NCI-H187 (cell line): ENCODE measurements around the gene TNFAIP3.

Source experiments
- DNase-seq, 2 experiments: peaks; one replicate each; lab custom pipeline; 2025; lab: John Stamatoyannopoulos, UW

Gene TNFAIP3

DNA sequence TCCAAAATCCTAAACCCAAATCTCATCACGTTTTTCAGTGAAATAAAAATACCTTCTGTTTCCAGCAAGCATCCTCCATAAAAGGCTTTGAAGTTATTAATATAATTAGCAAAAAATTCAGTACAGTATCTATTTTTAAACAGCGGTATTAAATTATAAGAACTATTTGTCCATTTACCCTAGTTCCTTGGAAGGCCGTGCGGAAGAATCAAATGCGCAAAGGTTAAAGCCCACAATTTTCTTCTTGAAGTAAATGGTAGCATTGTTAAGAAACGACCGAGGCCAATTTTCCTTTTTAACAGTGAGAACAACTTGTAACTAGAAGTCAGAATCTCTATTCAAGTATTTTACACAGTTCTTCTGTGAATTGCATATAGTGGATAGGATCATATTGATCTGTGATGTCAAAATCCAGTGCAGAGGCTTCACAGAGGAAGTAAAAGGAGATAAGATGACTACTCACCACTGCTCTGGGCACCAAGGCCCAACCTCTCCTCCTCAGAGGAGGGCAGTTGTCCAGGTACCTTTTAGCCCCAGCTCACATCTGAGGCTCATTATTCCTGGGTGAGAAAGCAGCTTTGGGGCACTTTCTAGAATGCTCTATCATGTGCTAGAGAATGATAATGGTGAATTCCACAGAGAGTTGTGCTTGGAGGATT lies 36.3 kb downstream of the TNFAIP3 start:
- DNase-seq, result no peak

DNA sequence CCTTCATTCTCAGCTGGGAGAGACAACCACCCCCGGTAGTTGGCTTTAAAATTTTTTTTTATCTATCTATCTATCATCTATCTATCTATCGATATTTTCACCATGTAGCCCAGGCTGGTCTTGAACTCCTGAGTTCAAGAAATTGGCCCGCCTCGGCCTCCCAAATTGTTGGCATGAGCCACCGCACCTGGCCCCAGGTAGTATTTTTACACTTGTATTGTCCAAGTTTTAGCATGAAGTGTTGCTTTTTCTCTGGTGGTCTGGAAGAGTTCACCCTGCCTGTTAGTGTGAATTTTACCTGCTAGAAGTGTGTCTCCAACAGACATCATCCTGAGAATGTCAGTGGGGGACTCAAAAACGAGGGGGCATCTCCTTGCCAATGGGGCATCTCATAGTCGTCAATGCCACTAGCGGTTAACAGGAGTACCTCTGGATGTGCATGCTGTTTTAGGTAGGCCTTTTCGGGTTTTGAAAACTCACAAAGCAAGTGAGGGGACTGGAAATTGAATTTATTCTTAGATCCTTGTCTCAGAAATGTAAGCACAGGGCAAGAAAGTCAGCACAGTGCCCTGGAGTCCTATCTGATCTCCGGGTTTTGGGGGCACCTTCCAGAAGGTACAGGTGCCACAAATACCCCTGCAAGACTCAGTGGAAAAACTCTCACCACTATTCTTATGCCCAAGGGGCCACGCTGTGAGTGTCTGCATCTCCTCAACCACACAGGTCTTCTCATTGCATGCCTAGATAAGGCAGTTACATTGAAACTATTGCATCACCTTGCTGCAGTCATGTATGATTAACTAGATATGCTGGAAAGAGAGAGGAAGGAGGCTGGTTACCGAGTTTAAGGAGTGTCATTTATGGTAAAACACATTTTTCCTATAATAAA lies 37.1 kb downstream of the TNFAIP3 start:
- DNase-seq, result no peak

DNA sequence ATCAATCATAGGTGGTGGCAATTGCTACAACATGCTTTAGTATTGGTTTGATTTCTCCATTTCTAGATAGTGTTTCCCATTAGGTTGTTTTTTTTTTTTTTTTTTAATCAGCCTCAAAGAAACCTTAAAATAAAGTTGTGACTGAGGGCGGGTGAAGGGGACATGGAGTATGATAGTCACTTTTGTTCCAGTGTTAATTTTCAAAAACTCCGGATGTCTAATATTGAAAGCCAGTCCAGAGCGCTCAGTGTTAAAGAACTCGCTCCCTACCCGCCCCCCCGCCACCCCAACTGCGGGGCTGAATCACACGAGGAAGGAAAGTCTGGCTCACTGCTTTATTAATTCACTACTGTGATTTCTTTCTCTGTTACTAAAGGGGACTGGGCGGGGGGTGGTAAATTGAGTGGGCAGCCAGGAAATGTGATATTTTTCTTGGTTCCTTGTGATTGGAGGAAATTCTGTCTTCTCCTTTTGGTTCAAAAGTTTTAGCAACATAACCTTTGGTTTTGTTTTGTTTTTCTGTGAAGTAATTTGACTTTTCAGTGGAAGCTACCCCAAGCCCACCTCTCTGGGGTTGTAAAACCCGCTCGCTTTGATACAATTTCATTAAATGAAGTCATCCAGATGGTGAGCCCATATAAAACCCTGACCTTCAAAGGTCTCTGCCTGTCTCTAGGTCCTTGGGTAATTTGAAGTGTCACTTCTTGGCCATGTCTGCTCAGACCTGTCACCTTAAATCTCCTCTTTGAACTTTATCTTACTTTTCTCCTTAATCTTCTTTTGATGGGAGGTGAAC lies 38.0 kb downstream of the TNFAIP3 start:
- no peak for DNase-seq

DNA sequence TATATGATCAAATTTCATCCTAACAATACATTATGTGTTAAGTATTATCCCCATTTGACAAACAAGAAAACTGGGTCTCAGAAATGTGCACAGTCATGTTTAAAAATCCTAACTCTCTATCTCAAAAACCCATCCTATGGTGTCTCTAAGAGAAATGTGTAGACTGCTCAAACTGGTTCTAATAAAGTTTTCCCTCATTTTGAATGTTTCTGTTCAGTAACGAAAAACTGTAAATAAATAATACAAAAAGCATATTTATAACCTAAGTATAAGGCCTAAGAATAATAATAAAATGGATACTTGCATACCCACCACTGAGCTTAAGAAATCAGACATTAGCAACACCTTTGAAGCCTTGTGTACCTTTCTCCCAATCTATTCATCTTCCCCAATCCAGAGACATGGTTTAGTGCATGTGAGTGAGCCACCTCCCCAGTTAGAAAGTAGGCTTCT lies 39.0 kb downstream of the TNFAIP3 start:
- no peak for DNase-seq

DNA sequence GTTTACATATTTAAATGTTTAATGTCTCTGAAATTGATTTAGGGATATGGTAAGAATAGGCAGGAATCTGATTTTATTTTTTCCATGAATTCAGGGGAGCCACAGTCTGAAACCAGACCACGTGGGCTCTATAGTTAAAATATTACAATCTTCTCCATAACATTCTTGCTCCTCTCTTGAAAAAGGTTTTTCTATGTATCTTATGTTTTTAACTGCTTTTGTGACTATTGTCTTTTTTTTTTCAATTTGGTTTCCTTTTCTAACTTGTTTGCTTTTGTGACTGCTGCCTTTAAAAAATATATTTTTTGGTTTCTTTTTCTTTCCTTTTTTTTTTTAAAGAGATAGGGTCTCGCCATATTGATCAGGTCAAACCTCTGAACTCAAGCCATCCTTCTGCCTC lies 40.1 kb downstream of the TNFAIP3 start:
- no peak for DNase-seq

DNA sequence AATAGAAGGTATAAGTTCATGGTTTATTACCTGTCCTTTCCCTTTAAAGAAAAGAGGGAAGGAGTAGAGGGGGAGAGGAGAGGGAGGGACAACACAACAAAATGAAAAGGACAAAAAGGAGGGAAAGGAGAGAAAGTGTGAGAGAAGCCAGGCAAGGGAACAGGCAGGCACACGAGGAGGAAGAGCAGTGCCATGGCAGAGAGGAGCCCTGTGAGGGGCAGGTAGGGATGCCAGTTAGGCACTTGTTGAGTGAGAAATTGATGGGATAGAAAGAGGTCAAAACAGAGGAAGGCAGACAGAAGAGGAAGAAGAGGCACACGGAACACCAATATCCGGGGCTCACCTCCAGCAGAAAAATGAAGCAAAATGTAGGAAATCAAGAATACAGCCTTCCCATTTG lies 42.5 kb downstream of the TNFAIP3 start:
- no peak for DNase-seq

DNA sequence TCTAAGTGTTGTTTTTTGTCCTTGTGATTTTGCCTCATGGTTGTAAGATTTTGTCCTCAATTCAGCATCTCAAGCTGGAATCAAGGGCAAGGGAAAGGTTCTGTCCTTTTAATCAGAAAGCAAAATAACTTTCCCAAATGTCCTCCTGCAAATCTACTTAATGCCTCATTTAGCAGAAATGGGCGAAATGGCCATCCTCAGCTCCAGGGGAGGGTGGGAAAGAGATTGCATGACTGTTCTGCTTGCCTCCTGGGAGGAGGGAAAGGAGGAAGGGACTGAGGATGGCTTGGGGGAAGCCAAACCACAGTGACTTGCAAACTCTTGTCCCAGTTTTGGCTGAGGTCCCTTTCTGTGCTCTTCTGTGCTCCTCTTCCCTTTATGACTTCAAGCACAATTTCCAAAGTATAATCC lies 43.4 kb downstream of the TNFAIP3 start:
- DNase-seq, result no peak

DNA sequence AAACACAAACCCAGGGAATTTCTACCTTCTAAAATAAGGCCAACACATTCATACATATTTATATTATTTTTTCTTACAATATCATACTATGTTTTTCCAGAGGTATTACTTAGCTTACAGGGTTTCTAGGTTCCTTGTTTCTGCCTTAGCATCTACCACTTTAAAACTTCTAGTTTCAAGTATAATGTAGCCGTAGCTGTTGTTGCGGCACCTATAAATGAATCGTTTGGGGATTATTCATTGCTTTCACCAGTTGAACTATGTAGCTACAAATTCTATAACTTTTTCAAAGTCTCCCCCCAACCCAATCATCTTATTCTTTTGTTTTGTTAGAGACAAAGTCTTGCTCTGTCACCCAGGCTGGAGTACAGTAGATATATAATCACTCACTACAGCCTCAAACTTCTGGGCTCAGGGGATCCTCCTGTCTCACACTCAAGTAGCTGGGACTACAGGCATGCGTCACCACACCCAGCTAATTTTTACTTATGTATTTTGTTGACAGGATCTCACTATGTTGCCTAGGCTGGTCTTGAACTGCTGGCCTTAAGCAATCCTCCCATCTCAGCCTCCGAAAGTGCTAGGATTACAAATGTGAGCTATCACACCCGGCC lies 43.9 kb downstream of the TNFAIP3 start:
- DNase-seq, result no peak

DNA sequence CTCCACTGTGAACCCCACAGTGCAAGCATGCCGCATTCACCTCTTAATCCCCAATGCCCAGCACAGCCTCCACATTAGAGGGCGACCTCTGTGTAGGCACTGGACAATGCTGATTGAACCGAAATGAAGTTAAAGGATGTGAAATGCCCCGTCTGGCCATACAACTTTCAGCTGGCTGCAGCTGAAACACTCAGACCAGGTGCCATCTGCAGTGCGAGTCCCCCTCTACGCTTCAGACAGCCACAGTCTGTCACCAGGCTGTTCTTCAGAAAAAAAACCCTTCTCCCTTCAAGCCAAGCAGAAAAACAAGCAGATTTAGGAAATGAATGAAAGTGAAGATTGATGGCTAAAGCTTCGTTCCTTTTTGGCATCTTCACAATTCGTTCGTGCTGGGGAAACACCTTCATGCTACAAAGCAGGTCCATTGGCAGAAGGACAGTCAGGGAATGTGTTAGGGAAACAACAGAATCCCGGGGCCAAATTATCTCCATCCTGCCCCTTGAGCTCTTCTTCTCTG lies 44.7 kb downstream of the TNFAIP3 start:
- no peak for DNase-seq

DNA sequence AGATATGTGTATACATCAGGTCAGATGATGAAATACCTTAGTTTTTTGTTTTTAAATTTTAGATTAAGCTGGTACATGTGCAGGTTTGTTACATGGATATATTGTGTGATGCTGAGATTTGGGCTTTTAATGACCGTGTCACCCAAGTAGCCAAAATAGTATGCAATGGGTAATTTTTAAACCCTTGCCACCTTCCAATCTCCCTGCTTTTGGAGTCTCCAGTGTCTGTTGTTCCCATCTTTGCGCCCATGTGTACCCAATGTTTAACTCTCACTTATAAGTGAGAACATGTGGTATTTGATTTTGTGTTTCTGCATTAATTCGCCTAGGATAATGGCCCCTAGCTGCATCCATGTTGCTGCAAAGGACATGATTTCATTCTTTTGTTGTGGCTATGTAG lies 45.8 kb downstream of the TNFAIP3 start:
- no peak for DNase-seq

DNA sequence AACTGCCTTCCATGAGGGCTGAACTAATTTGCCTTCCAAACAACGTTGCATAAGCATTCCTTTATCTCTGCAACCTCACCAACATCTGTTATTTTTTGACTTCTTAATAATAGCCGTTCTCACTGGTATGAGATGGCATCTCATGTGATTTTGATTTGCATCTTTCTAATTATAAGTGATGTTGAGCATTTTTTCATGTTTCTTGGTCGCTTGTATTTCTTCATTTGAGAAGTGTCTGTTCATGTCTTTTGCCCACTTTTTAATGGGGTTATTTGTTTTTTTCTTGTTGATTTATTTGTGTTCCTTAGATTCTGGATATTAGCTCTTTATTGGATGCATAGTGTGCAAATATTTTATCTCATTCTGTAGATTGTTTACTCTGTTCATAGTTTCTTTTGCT lies 46.4 kb downstream of the TNFAIP3 start:
- no peak for DNase-seq

DNA sequence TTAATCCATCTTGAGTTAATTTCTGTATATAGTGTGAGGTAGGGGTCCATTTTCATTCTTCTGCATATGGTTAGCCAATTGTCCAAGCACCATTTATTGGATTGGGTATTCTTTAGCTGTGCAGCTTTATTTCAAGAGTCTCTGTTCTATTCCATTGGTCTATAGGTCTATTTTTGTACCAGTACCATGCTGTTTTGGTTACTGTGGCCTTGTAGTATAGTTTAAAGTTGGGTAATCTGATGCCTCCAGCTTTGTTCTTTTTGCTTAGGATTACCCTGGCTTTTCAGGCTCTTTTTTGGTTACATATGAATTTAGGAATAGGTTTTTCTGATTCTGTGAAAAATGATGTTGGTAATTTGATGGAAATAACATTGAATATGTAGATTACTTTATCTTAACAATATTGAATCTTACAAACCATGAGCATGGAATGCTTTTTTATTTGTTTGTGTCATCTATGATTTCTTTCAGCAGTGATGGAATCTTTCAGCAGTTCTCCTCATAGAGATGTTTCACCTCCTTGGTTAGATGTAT lies 47.0 kb downstream of the TNFAIP3 start:
- DNase-seq, result no peak

DNA sequence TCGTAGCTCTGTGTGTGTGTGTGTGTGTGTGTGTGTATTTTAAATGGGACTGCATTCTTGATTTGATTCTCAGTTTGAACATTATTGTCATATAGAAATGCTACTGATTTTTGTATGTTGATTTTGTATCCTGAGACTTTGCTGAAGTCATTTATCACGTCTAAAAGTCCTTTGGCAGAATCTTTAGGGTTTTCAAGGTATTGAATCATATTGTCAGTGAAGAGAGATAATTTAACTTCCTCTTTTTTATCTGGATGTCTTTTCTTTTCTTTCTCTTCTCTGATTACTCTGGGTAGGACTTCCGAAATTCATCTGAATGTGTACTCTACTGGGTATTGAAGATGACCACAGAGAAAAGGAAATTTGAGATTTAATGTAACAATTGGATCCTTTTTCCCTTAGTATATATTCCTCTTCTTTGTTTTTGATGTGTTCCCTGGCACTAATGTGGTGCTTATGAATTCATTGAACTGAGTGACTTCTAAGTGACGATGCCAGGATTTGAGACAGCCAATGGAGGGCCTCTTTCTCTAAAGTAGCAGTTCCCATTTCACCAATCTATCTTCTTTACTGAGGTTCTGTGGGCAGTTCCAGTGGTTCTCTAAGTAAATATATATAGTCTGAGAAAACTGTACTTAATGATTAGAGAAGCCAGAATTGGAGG lies 47.6 kb downstream of the TNFAIP3 start:
- DNase-seq, result no peak

DNA sequence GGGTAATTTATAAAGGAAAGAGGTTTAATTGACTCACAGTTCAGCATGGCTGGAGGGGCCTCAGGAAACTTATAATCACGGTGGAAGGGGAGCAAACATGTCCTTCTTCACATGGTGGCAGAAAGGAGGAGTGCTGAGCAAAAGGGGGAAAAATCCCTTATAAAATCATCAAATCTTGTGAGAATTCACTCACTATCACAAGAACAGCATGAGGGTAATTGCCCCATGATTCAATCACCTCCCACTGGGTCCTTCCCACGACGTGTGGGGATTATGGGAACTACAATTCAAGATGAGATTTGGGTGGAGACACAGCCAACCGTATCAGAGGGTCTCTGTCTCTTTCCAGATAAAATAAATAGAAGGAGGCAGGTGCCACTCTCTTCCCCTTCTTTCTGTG lies 48.7 kb downstream of the TNFAIP3 start:
- DNase-seq, result no peak

DNA sequence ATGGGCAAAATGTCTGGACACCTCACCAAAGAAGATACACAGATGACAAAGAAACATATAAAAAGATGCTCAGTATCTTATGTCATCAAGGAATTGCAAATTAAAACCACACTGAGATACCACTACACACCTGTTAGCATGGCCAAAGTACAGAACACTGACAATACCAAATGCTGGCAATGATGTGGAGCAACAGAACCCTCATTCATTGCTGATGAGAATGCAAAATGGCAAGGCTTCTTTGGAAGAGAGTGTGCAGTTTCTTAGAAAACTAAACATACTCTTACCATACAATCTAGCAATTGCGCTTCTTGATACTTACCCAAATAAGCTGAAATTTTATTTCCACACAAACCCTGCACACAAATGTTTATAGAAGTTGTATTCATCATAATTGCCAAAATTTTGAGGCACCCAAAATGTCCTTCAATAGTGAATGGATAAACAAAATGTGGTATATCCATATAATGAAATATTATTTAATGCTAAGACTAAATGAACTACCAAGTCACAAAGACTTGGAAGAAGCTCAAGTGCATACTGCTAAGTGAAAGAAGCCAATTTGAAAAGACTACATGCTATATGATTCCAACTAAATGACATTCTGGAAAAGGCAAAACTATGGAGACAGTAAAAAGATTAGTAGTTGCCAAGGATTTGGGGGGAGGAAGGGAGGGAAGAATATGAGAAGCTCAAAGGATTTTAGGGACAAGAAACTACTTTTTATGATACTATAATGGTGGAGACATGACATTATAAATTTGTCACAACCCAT lies 50.7 kb downstream of the TNFAIP3 start:
- DNase-seq, result no peak

DNA sequence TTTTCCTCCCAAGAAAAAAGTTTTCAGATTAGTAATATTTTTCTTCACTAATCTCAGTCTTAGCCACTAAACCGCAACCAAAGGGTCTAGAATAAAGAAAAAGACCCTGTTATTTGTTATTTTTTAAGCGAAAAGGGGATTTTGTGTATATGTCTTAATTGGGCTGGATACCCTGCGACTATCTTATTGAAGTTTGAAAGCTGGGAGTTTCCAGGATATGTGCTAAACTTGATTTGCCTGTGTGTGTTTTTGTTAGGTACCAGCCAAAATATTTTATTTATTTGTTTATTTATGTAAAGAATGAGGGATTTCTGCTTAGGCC lies 52.4 kb downstream of the TNFAIP3 start:
- DNase-seq, result no peak

DNA sequence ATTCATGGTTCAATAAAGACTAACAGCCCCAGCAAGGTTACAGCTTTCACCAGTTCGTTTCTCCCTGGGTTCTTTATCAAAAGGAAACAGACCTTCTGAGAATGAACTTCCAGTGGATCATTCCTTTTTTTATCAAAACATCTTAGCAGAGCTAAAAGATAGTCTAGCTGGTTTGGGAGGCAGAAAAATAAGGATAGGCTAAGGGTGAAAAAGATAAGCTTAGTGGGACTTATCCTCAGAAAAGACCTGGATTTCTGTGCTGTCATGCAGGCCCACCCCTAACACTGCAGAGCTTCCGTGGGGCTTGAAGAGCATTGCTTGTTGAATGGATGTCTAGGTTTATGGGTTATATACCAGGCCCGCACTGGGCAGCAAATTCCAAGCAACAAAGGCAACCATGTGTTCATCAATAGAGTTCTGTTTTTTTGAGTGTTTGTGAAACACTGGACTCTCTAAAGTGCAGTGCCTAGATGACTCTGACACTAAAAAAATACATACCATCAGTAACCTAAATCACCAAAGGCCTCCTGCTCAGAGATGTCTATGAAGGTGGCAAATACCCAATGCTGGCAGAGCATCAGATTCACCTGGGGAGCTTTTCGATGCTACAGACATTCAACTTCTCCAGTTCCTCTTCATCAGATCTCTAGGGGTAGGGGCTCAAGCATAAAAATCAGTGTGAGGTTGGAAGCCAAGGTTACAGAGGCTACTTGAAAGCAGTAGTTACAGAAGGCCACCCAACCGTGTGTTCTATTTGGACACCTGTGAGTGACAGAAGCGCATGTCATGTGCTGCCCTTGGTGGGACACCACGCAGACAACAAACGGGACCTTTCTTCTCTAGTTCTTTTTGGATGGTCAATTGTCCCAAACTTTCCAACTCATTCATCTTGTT lies 53.0 kb downstream of the TNFAIP3 start:
- no peak for DNase-seq

DNA sequence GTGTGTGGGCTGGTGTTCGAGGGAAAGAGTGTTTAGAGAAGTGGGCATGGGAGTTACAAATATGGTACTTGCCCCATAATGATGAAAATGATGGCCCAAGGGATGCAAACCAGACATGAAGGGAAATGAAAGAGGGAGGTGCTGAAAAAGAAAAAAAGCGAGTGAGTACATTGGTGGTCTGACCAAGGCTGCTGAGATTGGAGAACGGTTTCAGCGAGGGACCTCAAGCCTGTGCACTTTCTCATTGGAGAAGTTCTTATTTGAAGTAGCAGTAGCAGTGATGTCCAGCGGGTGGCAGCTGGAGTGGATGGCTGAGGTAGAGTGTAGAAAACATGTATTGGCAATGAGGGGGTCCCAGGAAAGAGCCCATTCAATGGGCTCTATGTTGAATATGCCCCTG lies 54.8 kb downstream of the TNFAIP3 start:
- DNase-seq, result no peak

DNA sequence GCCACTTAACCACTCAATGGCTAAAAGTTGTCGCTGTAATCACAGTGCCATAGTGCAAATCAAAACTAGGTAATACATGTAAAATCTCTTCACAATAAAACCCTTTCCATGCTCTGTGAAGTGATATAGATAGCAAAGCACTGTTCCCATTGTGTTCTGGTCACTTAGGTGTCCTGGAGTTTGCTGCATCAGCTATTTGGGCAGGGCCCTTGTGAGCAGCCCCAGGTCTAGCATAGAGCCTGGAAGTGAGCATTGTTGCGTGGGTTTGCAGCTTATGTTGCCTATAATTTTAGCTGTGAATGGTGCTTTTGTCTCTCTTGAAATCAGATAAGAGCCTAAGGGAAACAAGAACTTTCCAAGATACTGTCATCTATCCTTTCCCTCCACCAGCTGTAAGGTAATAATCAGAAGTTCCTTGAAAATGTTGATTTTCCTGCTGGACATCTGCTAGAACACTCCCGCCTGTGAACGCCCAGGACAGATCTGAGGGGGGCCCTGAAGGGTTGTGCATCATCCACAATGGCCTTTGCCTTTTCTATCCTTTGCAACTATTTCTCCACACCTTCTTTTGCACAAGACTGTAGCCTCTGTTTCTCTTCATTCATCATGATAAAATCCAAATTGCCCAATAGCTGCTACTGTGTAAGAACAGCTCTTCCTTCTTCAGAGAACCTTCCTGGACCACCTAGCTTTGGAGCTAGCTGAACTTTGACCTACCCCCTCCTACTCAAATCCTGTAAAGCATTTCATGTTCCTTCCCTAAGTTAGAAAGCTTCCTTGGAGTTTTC lies 57.0 kb downstream of the TNFAIP3 start:
- no peak for DNase-seq
